Brain pericyte (primary cell): ENCODE results near the gene CLCF1.

Source experiments
- DNase-seq: peaks from one replicate; pipeline ENCODE4 v3.0.0-alpha.2; 2012; ENCODE audit warnings: low read depth, low spot score

Gene CLCF1

DNA sequence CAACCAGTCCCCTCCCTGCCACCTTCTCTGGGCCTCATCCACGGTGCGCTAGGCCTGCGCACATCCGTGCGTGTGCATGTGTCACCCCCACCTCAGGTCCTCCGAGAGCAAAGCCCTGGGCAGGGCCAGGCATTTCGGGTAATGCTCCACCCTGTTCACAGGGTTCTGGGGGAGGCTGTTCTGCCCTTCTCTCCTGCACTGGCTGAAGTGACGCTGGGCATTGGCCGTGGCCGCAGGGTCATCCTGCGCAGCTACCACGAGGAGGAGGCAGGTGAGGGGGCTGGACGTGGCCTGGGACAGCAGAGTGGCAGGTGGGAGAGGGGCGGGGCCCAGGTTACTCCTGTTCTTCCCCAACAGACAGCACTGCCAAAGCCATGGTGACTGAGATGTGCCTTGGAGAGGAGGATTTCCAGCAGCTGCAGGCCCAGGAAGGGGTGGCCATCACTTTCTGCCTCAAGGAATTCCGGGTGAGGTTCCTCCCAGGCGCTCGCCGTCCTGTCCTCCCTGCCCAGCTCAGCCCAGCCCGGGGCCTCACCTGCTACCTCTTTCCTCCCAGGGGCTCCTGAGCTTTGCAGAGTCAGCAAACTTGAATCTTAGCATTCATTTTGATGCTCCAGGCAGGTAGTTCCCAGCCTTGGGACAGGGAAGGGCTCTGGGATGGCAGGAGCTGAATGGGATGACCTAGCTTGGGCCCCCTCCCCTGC is 22.3 kb upstream of the CLCF1 start:
- no peak for DNase-seq

DNA sequence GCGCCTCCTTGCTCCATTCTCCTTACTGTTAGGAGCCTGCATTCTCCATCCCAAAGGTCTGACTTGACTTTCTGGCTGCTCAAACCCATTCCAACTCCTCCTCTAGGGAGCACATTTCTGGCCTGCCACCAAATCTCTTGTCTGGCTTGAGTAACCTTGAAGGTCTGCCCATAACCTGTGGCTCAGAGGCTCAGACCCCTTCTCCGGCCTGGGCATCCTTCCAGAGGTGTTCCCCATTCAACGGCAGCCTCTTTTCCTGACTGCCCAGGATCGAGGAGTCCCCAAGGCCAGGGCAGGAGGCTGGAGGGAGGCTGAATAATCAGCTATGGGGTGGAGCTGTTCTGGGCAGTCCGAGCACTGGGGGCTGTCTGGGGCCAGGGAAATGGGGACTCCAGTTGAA is 20.6 kb upstream of the CLCF1 start:
- DNase-seq, result no peak

DNA sequence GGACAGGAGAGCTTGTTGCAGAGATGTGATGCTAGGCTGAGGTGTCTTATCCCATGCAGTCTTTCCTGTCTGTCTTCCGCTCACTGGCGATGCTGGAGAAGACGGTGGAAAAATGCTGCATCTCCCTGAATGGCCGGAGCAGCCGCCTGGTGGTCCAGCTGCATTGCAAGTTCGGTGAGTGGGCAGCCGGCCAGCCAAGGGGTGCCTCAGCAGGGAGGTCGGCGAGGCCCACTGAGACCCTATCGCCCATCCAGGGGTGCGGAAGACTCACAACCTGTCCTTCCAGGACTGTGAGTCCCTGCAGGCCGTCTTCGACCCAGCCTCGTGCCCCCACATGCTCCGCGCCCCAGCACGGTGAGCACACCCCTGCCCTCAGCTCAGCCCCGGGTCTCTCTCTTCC is 20.0 kb upstream of the CLCF1 start:
- DNase-seq, result no peak

DNA sequence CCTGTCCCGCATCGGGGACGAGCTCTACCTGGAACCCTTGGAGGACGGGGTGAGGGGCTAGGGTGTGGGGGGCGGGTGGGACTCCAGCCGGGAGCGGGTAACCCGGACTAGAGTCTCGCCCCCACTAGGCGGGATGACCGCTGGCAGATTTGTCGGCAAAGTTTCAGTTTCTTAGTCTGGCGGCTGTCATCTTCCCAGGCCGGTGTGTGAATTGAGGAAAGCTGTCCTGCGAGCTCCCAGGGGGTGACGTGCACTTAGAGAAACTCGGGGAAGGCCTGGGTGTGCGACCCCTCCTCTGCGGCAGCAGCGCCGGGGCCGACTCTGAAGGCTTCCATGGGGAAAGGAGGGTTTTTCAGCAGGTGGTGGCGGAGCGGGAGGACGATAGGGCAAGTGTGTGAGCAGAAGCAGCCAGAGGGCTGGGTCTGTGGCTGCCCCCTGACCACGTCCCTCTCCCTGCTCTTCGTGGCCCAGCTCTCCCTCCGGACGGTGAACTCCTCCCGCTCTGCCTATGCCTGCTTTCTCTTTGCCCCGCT is 18.9 kb upstream of the CLCF1 start:
- no peak for DNase-seq

DNA sequence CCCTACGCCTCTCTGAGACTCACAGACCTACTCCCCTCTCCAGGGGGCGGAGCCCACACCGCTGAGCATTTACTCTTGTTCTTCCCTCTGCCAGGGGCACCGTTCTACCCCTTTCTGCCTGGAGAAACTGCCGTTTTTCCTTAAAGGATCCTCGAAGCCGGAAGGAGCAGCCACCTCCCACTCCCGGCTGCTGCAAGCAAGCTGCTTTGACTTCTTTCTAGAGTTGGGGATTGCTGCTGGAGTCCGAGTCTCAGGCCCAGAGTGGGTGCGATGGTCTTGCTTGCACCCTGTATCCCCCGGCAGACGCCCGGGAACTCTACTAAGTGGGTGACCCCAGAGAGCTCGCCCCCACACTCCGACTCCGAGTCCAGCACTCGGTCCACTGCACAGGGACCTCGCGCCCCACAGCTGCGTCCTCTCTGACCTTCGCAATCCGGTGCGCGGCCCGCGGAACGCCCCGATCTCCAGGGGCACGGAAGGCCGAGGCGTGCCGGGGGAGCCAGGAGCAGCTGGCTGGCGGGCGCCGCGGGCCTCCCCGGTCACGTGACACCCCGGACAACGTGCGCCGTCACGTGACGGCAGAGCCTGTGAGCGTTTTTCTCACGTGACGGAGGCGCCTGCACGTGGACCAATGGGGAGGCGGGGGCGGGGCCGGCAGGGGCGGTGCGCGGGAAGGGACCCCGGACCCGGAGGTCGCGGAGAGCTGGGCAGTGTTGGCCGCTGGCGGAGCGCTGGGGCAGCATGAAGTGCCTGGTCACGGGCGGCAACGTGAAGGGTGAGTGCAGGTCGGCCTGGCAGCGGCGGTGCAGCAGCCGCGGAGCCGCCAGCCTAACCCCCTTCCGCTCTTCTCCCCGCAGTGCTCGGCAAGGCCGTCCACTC is 18.1 kb upstream of the CLCF1 start, which contains the start of gene RAD9A:
TSS of gene RAD9A (plus strand) at position 683 of the 879 bp plus-strand sequence. CDS start at position 742, 59 bp downstream.
- peak; percentile 68 for DNase-seq

DNA sequence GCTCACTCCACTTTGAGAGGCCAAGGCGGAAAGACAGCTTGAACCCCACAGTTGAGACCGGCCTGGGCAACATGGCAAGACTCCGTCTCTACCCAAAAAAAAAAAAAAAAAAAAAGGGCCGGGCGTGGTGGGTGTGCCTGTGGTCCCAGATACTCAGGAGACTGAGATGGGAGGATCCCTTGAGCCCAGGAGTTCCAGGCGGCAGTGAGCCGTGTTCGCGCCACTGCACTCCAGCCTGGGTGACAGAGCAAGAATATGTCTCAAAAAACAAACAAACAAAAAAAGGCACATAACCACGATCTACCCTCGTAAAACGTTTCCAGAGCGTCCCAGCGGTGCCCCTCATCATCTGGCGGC is 17.5 kb upstream of the CLCF1 start:
- DNase-seq, result no peak

DNA sequence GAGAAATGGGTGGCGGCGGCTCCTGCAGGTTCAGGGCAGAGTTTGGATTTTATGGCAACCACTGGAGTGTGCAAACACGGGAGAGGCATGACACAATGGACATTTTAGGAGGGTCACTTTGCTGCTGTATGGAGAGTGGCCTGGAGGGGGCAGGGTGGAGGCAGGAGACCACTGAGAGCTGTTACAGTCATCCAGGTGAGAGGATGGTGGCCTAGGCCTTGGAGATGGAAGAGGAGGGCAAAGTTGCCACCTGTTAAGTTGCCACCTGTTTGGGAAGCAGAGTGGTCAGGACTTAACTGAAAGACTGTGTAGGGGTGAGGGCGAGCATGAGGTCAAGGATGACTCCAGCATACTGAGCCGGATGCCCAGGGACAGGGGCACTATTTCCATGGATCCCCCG is 16.1 kb upstream of the CLCF1 start:
- DNase-seq, result no peak

DNA sequence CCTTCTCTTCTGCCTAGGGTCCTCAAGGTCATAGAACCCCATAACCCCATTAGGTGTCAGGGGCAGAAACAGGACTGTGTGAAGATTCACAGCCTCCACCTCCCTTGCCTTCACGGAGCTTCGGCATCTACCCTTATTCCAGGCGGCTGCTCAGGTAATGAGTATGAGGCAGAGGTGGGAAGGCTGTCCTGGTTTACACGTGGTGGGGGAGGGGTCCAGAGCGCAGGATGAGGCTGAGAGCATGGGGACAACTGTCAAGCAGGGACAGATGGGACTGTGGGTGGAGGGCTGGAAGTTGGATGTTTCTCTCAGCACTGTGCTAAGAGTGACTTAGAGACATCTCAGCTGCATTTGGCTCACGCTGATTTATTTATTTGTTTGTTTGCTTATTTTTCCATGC is 14.1 kb upstream of the CLCF1 start:
- DNase-seq, result no peak

DNA sequence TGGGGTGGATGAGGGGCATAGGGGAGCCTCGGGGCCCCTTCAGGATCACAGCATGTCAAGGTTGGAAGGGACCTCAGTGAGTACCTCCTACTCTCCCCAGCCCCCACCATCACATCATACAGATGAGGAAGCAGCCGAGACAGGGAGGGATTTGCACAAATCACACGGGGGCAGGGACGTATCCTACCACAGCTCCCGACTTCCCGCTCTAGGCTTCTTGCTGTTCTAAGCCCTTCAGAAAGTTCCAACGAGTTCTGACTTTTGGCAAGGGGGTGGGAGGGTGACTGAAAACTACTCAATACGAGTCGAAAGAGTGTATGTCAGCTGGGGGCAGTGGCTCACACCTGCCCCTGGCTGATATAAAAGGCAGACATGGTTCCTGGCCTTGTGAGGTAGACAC is 13.7 kb upstream of the CLCF1 start:
- DNase-seq, result no peak

DNA sequence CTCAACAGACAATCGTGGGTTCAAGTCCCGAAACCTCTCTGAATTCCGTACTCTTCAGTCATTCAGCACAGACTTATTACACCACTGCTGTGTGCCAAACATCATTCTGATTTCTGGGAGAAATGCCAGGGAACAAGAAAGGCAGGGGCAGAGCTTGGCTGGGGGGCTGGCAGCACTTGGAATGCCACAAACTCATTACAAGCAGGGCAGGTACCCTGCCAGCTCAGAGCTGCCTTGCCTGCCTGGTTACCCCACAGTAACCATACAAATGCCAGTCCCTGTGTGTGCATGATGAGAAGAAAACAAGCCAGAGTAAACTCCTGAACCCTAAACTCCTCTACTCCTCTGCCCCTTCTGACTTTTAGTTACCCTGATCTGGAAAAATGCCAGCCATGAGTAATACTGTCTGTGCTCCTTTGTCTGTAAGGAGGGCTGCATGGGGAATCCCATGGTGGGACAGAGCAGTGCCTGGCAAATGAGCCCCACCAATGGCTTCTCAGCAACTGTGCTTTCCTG is 11.5 kb upstream of the CLCF1 start:
- no peak for DNase-seq

DNA sequence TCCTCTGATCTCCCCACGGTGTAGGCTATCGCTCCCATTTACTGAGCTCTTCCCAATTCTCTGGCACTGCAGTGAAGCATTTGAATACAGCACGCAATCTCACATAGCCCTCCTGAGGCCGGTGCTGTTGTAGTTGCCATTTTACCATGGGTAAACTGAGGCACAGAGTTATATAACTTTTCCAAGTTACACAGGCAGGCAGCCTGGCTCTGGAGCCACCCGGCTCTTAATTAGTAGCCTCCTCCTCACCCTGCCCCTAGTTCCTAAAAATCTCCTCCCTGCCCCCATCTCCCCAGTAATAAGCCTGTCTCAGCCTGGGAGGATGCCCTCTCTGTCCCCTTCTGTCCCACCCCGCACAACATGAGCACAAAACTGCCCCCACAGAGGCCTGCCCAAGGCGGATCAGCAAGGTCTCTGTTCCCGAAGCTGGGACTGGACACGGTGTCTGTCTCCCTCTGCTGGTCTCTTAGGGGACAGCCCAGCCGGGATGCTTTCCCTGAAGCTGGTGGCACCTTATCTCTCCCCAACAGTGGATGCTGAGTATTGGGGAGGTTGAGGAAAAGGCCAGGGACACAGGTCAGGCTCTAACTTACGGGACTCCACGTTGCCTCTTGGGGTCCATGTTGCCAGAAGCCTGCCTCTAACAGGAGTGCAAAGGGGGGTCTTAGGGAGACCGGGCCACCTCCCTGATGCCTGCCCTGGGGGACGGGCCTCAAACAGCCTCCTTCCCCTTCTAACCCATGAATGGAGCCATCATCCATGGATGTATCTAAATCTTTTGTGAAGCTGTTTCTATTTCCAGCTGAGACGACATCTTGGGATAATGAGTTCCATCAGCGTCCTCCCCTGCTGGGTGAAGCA is 9.1 kb upstream of the CLCF1 start:
- no peak for DNase-seq

DNA sequence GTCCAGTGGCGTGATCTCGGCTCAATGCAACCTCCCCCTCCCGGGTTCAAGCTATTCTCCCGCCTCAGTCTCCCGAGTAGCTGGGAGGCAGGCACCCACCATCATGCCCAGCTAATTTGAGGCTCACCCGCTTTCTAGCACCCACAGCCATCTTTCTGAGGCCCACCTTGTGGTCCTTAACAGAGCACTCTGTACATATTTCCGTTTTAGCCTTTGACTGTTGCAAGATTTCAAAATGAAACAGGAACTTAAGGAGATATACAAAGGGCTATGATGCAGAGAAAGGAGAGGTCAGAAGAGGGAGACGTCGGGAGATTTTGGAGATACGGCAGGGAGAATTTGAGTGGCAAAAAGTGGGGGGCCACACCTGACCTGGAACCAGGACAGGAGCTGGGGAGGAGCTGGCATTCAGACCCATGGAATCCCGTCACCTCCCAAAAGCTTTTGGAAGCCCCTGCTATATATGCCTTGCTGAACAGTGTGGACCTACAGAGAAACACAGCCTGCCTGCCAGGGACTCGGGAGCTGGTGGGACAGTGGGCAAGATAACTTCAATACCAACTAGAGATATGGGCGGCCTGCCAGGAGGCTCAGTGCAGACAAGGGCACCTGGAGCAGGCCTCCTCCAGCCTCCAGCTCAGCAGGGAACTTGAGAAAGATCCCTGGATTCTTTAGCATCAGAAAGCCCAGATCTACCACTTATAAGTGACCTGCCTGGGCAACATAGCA is 8.0 kb upstream of the CLCF1 start:
- DNase-seq, result no peak

DNA sequence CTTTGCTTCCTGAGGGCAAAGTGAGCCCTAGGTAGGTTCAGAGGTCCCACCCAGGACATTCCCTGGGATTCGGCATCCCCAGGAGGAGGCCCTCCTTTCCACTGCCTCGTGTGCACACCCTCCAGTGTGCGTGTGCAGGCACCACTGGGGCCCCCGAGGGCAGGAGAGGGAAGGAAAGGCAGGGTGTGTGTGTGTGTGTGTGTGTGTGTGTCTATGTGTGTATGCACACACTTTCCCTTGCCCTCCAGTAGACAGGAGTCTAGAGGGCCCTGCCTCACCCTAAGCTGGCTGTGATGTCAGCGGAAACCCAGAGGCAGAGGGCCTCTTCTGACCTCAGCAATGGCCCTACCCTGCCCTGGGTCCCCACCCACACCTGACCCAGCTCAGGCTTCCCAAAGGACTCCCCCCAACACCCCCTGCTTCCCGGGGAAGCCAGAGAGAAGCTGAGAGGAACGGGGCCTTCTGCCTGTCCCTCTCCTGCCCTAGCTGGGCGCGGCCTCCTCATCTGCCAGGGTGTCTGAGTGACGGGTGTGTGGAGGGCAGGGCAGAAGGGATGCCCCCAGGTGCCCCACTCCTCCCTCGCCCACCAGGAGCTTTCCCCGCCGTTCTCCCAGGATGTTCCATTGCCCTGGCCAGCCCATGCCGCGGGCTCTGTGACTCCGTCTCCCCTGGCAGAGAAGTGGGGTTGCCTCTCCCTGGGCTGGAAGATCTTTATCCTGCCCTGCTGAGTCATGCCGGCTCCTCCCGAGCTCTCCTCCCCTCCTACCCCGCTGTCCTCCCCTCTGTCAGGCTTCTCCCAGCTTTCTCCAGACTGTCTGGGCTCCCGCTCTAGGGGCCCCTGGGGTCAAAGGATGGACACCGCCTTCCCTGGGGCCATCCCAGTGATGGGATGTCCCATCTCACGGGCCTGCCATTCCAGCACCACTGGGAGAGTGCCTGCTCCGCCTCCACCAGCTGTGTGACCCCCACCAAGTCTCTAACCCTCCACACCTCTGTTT is 6.0 kb upstream of the CLCF1 start:
- DNase-seq, result no peak

DNA sequence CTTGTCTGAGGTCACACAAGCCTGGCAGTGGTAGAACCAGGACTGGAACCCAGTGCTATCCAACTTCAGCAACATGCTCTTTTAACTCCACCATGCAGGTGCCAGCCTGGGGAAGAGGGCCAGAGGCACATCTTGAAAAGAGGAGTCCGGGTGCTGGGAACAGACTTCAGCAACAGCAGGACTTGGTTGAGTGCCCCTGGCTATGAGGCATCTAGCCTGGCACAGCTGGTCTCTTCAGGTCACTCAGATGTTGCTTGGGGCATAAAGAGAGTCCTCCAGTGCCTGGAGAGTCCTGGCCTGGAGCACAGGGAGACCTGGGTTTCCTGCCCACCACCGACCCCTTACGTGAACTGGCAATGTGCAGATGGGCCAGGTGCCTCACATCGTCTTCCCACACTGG is 5.1 kb upstream of the CLCF1 start:
- DNase-seq, result no peak

DNA sequence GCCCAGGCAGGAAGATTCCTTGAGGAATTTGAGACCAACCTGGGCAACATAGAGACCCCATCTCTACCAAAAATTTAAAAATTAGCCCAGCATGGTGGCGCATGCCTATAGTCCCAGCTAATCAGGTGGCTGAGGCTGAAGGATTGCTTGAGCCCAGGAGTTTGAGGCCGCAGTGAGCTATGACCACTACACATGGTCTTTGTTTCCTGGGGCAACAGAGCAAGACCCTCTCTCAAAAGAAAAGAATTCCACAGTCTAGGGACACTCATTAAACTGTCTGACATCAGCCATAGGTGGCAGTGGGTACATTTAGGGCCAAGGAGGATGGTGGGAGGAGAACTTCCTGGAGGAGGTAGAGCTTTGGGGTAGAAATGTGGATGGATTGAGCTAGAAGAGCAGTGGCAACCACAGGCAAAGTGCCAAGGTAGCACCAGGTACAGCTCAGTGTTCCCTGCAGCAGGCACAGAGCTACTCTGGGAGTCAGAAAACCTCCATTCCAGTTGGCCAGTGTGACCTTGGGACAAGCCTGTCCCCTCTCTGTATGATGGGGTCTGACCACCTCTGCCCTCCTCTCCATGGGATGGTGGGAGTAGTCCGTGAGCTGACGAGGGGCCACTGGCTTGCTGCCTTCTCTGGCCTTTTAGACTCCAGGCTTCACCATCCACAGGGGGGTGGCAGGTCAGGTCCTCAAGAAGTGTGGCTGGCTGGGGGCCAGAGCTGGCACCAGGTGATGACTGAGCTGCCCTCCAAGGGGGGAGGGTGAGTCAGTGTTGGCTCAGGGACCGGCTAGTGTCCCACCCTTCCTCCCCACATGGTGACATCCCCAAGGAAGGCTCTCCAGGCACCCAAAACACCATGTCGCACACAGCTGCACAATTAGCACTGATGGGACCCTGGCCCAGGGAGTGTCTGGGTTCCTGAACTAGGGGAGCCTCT is 3.7 kb upstream of the CLCF1 start:
- no peak for DNase-seq

DNA sequence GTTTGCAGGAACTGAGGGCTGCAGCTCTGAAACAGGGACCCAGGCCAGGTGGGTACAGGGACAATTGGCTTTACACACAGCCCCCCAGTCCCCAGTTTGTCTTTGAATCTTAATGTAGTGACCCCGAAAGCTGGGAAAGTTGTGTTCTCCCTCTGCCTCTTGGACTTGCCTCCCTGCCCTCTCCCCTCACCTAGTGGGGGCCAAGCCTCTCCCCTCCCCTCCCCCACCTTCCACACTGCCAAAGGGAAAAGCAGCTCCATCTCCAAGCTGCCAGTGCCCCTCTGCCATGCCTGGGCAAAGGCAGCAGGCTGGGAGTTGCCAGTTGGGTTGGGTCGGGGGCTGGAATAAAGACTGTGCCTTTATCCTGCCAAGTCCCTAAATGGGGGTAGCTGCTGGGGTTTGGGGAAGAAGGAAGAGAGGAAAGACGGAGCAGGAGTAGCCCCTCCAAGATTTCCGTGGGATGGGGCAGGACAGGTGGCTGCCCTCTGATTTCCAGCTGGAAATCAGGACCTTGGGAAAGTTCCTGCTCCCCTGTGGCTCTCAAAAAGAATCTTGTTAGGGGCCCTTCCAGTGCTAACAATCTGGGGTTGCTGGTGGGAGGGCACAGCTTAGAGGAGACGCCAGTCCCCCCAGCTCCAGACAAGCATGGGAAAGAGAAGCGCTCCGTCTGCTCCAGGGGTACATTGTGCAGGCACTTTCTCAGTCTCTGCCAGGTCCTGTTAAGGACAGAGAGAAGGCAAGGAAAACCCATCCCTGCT is 2.8 kb upstream of the CLCF1 start:
- no peak for DNase-seq

DNA sequence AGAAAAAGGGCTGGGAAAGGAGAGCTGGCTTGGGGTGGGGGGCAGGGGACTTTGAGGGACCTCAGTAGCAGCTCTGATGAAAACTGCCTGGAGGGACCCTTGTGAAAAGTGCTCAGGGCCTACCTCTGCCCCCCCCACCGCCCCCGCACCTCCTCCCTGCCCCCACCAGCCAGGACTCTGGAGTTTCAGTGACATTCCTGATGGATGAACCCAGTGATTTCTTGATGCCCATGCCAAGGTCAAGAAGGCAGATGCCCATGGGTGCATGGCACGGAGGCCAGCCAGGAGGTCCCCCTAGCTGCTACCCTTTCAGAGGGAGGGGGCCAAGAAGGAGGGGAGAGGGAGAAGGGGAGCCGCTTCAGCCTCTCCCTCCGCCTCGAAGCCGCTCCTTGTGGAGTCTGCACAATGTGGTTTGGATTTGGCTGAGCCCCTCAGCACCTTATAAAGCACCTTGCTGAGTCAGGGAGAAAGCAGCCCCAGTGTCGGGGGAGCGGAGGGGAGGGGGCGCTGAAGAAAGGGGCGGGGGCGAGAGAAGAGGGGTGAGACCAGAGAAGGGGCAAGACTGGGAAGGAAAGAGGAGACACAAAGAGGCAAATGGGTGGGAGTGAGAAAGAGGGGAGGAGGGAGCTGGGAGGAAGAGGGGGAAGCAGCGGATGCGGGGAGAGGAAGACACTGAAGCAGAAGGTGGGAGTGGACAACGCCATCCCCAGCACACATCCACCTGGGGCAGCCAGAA is 2.1 kb upstream of the CLCF1 start:
- DNase-seq, result no peak
